Measurements from ENCODE around the gene CGGBP1. TPM values are rescaled to one million over a fixed set of nuclear protein-coding genes. Genes with fewer than 3 reads are reported as not detected.

CGGBP1 gene
- total and polyA plus RNA-seq, 11 donors = 23.6 to 58.8 (median 44.9) TPM

- no peak for ATAC-seq
- intact Hi-C loops (cut with DNase I) = no loop called here
- Histone ChIP-seq H3K36me3 (peaks cover 0 to 18% (median 11%) of the 10 kb centered on the region in 9 donors), H3K27me3 (no peaks in the 10 kb centered on the region), H3K9me3 (peaks cover 0 to 14% (median 0%) of the 10 kb centered on the region in 12 donors), H3K27ac (no peak overlapping the region), H3K4me1 (peaks cover 0 to 17% (median 5%) of the 10 kb centered on the region in 12 donors), H3K4me3 (no peak overlapping the region)
- no peak for DNase-seq
- TF ChIP-seq POLR2A (IDR thresholded peaks at IDR 0.05) (no peak), CTCF (IDR thresholded peaks at IDR 0.05) (no peak)
- 80 to 87% (median 82%) methylated on average over 2 of the region's 2 CpGs for WGBS, 4 donors
Observed at GRCh38 chr3:88082854-88083253, 24.0 kb upstream of the CGGBP1 start.

- H3K27ac ChIP-seq = no peak overlapping the region
- no peaks in the 10 kb centered on the region for H3K36me3 ChIP-seq
- WGBS, 4 donors = 96 to 97% (median 97%) methylated on average over 3 of the region's 3 CpGs
- no peaks in the 10 kb centered on the region for H3K27me3 ChIP-seq
- no peak overlapping the region for H3K4me3 ChIP-seq
- intact Hi-C loops (cut with DNase I) = no loop called here
- peaks cover 0 to 32% (median 18%) of the 10 kb centered on the region in 12 donors for H3K4me1 ChIP-seq
- TF ChIP-seq CTCF (IDR thresholded peaks at IDR 0.05) (no peak), POLR2A (IDR thresholded peaks at IDR 0.05) (no peak)
- no peak for ATAC-seq
- peaks cover 0 to 14% (median 0%) of the 10 kb centered on the region in 12 donors for H3K9me3 ChIP-seq
- no peak for DNase-seq
Observed at GRCh38 chr3:88078932-88079331, 20.1 kb upstream of the CGGBP1 start.

DNA sequence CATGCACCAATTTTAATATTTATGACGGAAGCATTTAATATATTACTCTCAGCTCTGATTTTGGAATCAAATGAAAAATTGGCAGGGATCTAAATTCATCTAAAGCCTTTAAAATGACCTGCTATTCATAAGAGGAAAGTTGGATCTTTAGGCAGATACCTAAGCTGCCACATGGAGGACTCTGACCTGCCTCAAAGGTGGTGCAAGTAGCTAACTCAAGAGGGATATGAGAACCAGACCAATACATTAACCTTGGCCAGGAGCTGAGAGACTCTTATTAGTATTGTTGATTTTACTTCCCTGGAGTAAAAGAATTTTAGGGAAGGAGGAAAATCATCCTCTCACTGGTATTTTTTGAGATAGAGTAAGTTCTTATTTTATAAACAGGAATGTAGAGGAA, 17.9 kb upstream of the CGGBP1 start:
- no peak for DNase-seq

DNA sequence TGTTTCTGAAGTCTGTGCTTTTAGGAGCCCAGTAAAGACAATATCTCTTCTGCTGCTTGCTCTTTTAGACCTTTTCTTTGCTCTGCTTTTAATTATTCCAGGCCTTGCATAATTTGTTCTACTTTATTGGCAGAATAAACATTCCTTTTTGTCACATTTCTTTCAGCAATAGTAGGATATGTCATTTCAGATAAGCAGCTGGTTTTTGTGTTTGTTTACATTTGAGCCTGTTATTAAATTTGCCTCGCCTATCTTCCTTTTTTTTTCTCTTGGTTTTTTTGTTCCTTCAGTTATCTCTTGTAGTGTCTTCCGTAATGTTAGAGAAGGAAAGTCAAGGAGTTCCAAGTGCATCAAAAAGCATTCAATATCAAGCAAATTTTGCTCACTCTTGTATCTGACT, 16.7 kb upstream of the CGGBP1 start:
- DNase-seq (no peak), ATAC-seq (no peak)
- Histone ChIP-seq H3K27me3 (no peaks in the 10 kb centered on the region), H3K27ac (peak overlapping the region in 1 of 12 donors; percentile 33), H3K9me3 (peaks cover 0 to 8% (median 0%) of the 10 kb centered on the region in 12 donors), H3K4me3 (no peak overlapping the region), H3K36me3 (no peaks in the 10 kb centered on the region), H3K4me1 (peaks cover 0 to 37% (median 19%) of the 10 kb centered on the region in 12 donors)
- WGBS, 4 donors = 56 to 73% (median 63%) methylated on average over 2 of the region's 2 CpGs
- intact Hi-C loops (cut with DNase I) = no loop called here
- no peak for TF ChIP-seq POLR2A (IDR thresholded peaks at IDR 0.05)
- no peak for TF ChIP-seq CTCF (IDR thresholded peaks at IDR 0.05)

More for the DNA sequence above, 17.9 kb upstream of the CGGBP1 start:
- peaks cover 0 to 37% (median 19%) of the 10 kb centered on the region in 12 donors for H3K4me1 ChIP-seq
- ATAC-seq = no peak
- H3K27ac ChIP-seq = no peak overlapping the region
- peaks cover 0 to 14% (median 2%) of the 10 kb centered on the region in 12 donors for H3K9me3 ChIP-seq
- no peak overlapping the region for H3K4me3 ChIP-seq
- TF ChIP-seq CTCF (IDR thresholded peaks at IDR 0.05) (no peak), POLR2A (IDR thresholded peaks at IDR 0.05) (no peak)
- no peaks in the 10 kb centered on the region for H3K36me3 ChIP-seq
- 95 to 99% (median 98%) methylated on average over 1 of the region's 1 CpG for WGBS, 4 donors
- H3K27me3 ChIP-seq = no peaks in the 10 kb centered on the region
- intact Hi-C loops (cut with DNase I) = no loop called here

Data from heart left ventricle (tissue), 16 donors.